Large intestine (tissue), 1 donor: ENCODE results near the gene CLEC20A. TPM values are rescaled to one million over a fixed set of nuclear protein-coding genes. Genes with fewer than 3 reads are reported as not detected.

Experiments used
- polyA plus RNA-seq: library from polyadenylated mRNA; unstranded; fragments of 120-200 nt; gene quantifications from one replicate; pipeline ENCODE4 v1.2.1, GENCODE V29; 2013

CLEC20A gene
- polyA plus RNA-seq, 1 donor = 0.09 TPM

Other genes starting within 250 kb of the CLEC20A start
- 0.07 TPM for gene TEX35, start 16.1 kb upstream of the CLEC20A start, polyA plus RNA-seq
- gene RALGPS2, start 228.3 kb upstream of the CLEC20A start, polyA plus RNA-seq = 25.5 TPM